HepG2 (cell line): ENCODE results near the gene SLC2A13. TPM values are rescaled to one million over a fixed set of nuclear protein-coding genes. Genes with fewer than 3 reads are reported as not detected.

Source experiments
- BHLHE40 ChIP-seq: IDR thresholded peaks from 2 replicates; pipeline ENCODE4 v1.6.1; 2011; ENCODE audit warnings: low read length, improper control_type of control experiment
- ELF1 ChIP-seq: sonication (generic); formaldehyde crosslinking; IDR thresholded peaks from 2 replicates; pipeline ENCODE4 v1.4.0; 2020; ENCODE audit warnings: missing genetic modification reagents
- ELF4 ChIP-seq: sonication (generic); formaldehyde crosslinking; IDR thresholded peaks from 2 replicates; pipeline ENCODE4 v1.5.0; 2020; ENCODE audit warnings: missing genetic modification reagents, mild to moderate bottlenecking, moderate library complexity, borderline replicate concordance
- JUND ChIP-seq: sonication (generic); formaldehyde crosslinking; IDR thresholded peaks from 2 replicates; pipeline ENCODE4 v1.8.0; 2022; ENCODE audit warnings: mild to moderate bottlenecking, missing genetic modification reagents
- ZKSCAN8 ChIP-seq: IDR thresholded peaks from 2 replicates; pipeline ENCODE4 v1.6.1; 2016; ENCODE audit warnings: borderline replicate concordance, missing genetic modification reagents, missing compliant biosample characterization
- ZNF501 ChIP-seq: sonication (generic); formaldehyde crosslinking; IDR thresholded peaks from 2 replicates; pipeline ENCODE4 v1.5.1; 2020; ENCODE audit warnings: mild to moderate bottlenecking, moderate library complexity, missing genetic modification reagents
- ZNF605 ChIP-seq: sonication (generic); formaldehyde crosslinking; IDR thresholded peaks from 2 replicates; pipeline ENCODE4 v1.8.0; 2022; ENCODE audit warnings: mild to moderate bottlenecking, missing genetic modification reagents
- ZNF781 ChIP-seq: sonication (generic); formaldehyde crosslinking; IDR thresholded peaks from 2 replicates; pipeline ENCODE4 v1.5.1; 2020; ENCODE audit warnings: borderline replicate concordance, mild to moderate bottlenecking, missing genetic modification reagents; ENCODE audit errors: not compliant biosample characterization
- polyA plus RNA-seq, 8 experiments: library from polyadenylated mRNA; depleted of rRNA in 3 of 8; stranded (reverse) in 7 of 8; unstranded in 1 of 8; fragments of >200 nt; fragmentation: Illumina TruSeq in 4 of 8; extraction: Trizol in 4 of 8; gene quantifications; 2 replicates each; pipeline versions ENCODE4 v1.2.1 to v1.2.3, GENCODE V29; 2011 to 2016; ENCODE audit warnings: low read depth in 4 of 8, missing spikeins in 1 of 8, mixed read lengths in 1 of 8; ENCODE audit not compliant: insufficient read depth in 1 of 8
- total RNA-seq, 5 experiments: library from RNA; depleted of rRNA; stranded (reverse); fragments of >200 nt; fragmentation: Illumina TruSeq; extraction: Trizol; gene quantifications; 2 replicates each; pipeline ENCODE4 v1.2.3, GENCODE V29; 2016; ENCODE audit warnings: low read depth in 1 of 5
- TF ChIP-seq, protein P1 (sequence below): sonication (generic); formaldehyde crosslinking; IDR thresholded peaks from 2 replicates; pipeline ENCODE4 v1.5.1; 2020; ENCODE audit warnings: mild to moderate bottlenecking, missing genetic modification reagents

SLC2A13 gene
- total and polyA plus RNA-seq, 2 of the 13 experiments (the other 11 are each of a cell fraction or from before 2014, with no cell fraction given) = 5.5 to 6.0 TPM

DNA sequence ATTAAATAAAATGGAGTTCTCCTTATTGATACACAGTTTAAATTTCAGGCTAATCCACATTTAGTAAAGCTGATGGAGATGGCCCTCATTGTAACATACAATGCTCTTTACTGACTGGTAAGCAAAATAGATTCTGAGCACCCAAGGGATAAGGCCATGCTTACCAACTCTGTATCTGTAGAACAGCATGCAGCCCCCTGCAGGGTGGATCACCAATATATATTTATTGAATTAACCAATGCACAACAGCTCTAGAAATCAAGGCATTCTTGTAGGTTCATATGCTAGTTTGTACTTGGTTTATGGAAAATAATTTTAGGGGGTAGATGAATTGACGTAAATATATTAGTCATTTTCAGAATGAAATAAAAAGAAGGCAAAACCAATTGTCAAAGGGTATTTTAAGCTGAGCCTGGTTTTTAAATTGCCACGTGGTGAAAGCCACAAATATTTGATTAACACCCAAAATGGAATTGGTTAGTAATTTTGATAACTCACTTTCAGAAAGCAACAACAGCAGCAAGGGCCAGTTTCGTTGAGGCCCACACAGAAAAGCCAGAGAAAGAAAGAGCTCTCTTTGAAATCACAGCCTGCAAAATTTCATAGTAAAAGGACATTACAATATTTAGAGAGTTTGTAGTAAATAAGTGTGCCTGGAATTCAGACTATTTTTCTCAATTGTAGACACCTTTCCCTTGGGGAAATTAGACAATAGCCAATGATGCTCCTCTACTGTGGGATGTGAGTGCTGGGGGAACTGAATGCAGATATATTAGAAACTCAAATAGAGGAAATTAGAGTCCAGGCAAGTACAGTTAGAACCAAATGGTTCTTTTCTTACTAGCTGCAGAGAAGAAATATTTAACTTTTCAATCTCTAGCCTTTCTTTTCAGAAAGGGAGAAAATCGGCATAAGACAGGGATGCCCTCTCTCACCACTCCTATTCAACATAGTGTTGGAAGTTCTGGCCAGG lies 270.1 kb downstream of the SLC2A13 start (continued):
- TF ChIP-seq, protein P1, sequence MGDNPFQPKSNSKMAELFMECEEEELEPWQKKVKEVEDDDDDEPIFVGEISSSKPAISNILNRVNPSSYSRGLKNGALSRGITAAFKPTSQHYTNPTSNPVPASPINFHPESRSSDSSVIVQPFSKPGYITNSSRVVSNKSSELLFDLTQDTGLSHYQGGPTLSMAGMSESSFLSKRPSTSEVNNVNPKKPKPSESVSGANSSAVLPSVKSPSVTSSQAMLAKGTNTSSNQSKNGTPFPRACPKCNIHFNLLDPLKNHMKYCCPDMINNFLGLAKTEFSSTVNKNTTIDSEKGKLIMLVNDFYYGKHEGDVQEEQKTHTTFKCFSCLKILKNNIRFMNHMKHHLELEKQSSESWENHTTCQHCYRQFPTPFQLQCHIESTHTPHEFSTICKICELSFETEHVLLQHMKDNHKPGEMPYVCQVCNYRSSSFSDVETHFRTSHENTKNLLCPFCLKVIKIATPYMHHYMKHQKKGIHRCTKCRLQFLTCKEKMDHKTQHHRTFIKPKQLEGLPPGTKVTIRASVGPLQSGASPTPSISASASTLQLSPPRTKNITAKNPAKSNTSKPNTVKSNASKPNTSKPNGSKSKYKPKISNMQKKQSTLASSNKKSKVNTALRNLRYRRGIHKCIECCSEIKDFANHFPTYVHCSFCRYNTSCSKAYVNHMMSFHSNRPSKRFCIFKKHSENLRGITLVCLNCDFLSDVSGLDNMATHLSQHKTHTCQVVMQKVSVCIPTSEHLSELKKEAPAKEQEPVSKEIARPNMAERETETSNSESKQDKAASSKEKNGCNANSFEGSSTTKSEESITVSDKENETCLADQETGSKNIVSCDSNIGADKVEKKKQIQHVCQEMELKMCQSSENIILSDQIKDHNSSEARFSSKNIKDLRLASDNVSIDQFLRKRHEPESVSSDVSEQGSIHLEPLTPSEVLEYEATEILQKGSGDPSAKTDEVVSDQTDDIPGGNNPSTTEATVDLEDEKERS (CRISPR knock-in tag) = no peak
- TF ChIP-seq ZNF781 (CRISPR knock-in tag) = no peak
- no peak for TF ChIP-seq ELF4
- TF ChIP-seq JUND (CRISPR knock-in tag) = no peak
- no peak for TF ChIP-seq BHLHE40
- TF ChIP-seq ZKSCAN8 (CRISPR knock-in tag) = no peak
- TF ChIP-seq ZNF605 = no peak
- no peak for TF ChIP-seq ELF1
- no peak for TF ChIP-seq ZNF501
